DMS 273 (cell line): Measurements from ENCODE around the gene MYH7.
"Not testable (repeated sequence)": the region's sequence is repeated elsewhere in the genome, so short reads cannot be mapped to it uniquely, and the experiment has no call there.

Source experiments
- DNase-seq: peaks from one replicate; lab custom pipeline; 2025; ENCODE audit not compliant: unreplicated experiment; lab: John Stamatoyannopoulos, UW

Gene MYH7

GRCh38 chr14:23387916-23388882 is 47.3 kb downstream of the MYH7 start:
- DNase-seq = no peak

- DNase-seq = no peak
Observed at GRCh38 chr14:23386999-23387398, 48.5 kb downstream of the MYH7 start.

- not testable (repeated sequence) for DNase-seq
Observed at GRCh38 chr14:23386266-23386657, 49.2 kb downstream of the MYH7 start.

- no peak for DNase-seq
Observed at GRCh38 chr14:23385642-23386265, 49.7 kb downstream of the MYH7 start.

- no peak for DNase-seq
Observed at GRCh38 chr14:23385244-23385641, 50.2 kb downstream of the MYH7 start.

- no peak for DNase-seq
Observed at GRCh38 chr14:23384364-23385080, 50.9 kb downstream of the MYH7 start.

GRCh38 chr14:23382731-23383440 is 52.6 kb downstream of the MYH7 start:
- no peak for DNase-seq

GRCh38 chr14:23382276-23382675 is 53.2 kb downstream of the MYH7 start:
- DNase-seq = no peak

- DNase-seq = peak; percentile 40
Observed at GRCh38 chr14:23381871-23382270, 53.6 kb downstream of the MYH7 start.

- DNase-seq = no peak
Observed at GRCh38 chr14:23380976-23381375, 54.5 kb downstream of the MYH7 start.

- peak; percentile 24 for DNase-seq
Observed at GRCh38 chr14:23380197-23380914, 55.1 kb downstream of the MYH7 start.

GRCh38 chr14:23379366-23380196 is 55.9 kb downstream of the MYH7 start:
- DNase-seq = peak; percentile 79

- DNase-seq = no peak
Observed at GRCh38 chr14:23378612-23379220, 56.7 kb downstream of the MYH7 start.

- DNase-seq = no peak
Observed at GRCh38 chr14:23377573-23378563, 57.6 kb downstream of the MYH7 start.

GRCh38 chr14:23377198-23377550 is 58.3 kb downstream of the MYH7 start:
- DNase-seq = no peak

GRCh38 chr14:23376482-23377197 is 58.8 kb downstream of the MYH7 start, which contains the start of gene CMTM5:
CMTM5 (plus strand) TSS chr14:23377046; CDS start chr14:23377252, 206 bp downstream.
- peak; percentile 68 for DNase-seq
